WTC11 (cell line): ENCODE measurements around the gene ANKRD13D. TPM values are rescaled to one million over a fixed set of nuclear protein-coding genes. Genes with fewer than 3 reads are reported as not detected.

Experiments
- ATAC-seq: fragments of 200-7000 bp; cut with Tn5 transposase; 2 replicates; pipeline ENCODE4 v1.10.0; 2021; ENCODE audit warnings: mild to moderate bottlenecking, moderate library complexity
- CTCF ChIA-PET: fragments of 300-600 bp; sonication (Branson Sonifier 250); formaldehyde crosslinking; loops from one replicate; lab custom pipeline; 2021; ENCODE audit warnings: antibody characterized with exemption; lab: Charles Lee
- POLR2A ChIA-PET: fragments of 350-600 bp; sonication (Branson Sonifier 250); formaldehyde crosslinking; loops from one replicate; lab custom pipeline; 2021; ENCODE audit warnings: antibody characterized with exemption; lab: Charles Lee
- DNase-seq: peaks from one replicate; pipeline ENCODE4 v3.0.0; 2021; ENCODE audit warnings: low spot score
- H3K27ac Mint-ChIP-seq: 2 replicates; pipeline ENCODE4 v1.8.0; 2021; ENCODE audit warnings: mixed read lengths
- H3K27me3 Mint-ChIP-seq: 2 replicates; pipeline ENCODE4 v1.8.0; 2021; ENCODE audit warnings: low read depth, mild to moderate bottlenecking, moderate library complexity, mixed read lengths
- H3K36me3 Mint-ChIP-seq: 2 replicates; pipeline ENCODE4 v1.8.0; 2021; ENCODE audit warnings: mixed read lengths
- H3K4me1 Mint-ChIP-seq: 2 replicates; pipeline ENCODE4 v1.8.0; 2022; ENCODE audit warnings: mixed read lengths
- H3K4me3 Mint-ChIP-seq: 2 replicates; pipeline ENCODE4 v1.8.0; 2021; ENCODE audit warnings: mild to moderate bottlenecking, moderate library complexity, mixed read lengths
- H3K9me3 Mint-ChIP-seq: 2 replicates; pipeline ENCODE4 v1.8.0; 2021; ENCODE audit warnings: mixed read lengths
- ARID4B ChIP-seq: sonication (generic); formaldehyde crosslinking; IDR thresholded peaks from 2 replicates; pipeline ENCODE4 v1.8.0; 2023; ENCODE audit warnings: missing genetic modification reagents, mild to moderate bottlenecking, borderline replicate concordance
- ATF2 ChIP-seq: sonication (generic); formaldehyde crosslinking; IDR thresholded peaks from 2 replicates; pipeline ENCODE4 v1.8.1; 2022; ENCODE audit warnings: low read depth, missing genetic modification reagents, borderline replicate concordance
- CBFB ChIP-seq: sonication (generic); formaldehyde crosslinking; IDR thresholded peaks from 2 replicates; pipeline ENCODE4 v1.8.1; 2022; ENCODE audit warnings: mild to moderate bottlenecking, low read depth, missing genetic modification reagents
- CTCF ChIP-seq: fragments of 200-600 bp; IDR thresholded peaks from 2 replicates; pipeline ENCODE4 v1.8.0; 2022; ENCODE audit warnings: antibody characterized with exemption
- E2F1 ChIP-seq: sonication (generic); formaldehyde crosslinking; IDR thresholded peaks from 2 replicates; pipeline ENCODE4 v1.8.0; 2022; ENCODE audit warnings: mild to moderate bottlenecking, missing genetic modification reagents
- E2F5 ChIP-seq: sonication (generic); formaldehyde crosslinking; IDR thresholded peaks from 2 replicates; pipeline ENCODE4 v1.8.1; 2022; ENCODE audit warnings: mild to moderate bottlenecking, moderate library complexity, missing genetic modification reagents
- FOXJ3 ChIP-seq: sonication (generic); formaldehyde crosslinking; IDR thresholded peaks from 2 replicates; pipeline ENCODE4 v1.9.0; 2021; ENCODE audit warnings: missing genetic modification reagents, mild to moderate bottlenecking, borderline replicate concordance
- FOXK1 ChIP-seq: sonication (generic); formaldehyde crosslinking; IDR thresholded peaks from 2 replicates; pipeline ENCODE4 v1.8.0; 2022; ENCODE audit warnings: mild to moderate bottlenecking, moderate library complexity, missing genetic modification reagents
- FOXP4 ChIP-seq: sonication (generic); formaldehyde crosslinking; IDR thresholded peaks from 2 replicates; pipeline ENCODE4 v1.8.0; 2022; ENCODE audit warnings: mild to moderate bottlenecking, missing genetic modification reagents
- KAT7 ChIP-seq: sonication (generic); formaldehyde crosslinking; IDR thresholded peaks from 2 replicates; pipeline ENCODE4 v1.8.1; 2023; ENCODE audit warnings: missing genetic modification reagents, mild to moderate bottlenecking, borderline replicate concordance
- NR1H2 ChIP-seq: sonication (generic); formaldehyde crosslinking; IDR thresholded peaks from 2 replicates; pipeline ENCODE4 v1.9.0; 2021; ENCODE audit warnings: mild to moderate bottlenecking, moderate library complexity, missing genetic modification reagents
- PREB ChIP-seq: sonication (generic); formaldehyde crosslinking; IDR thresholded peaks from 2 replicates; pipeline ENCODE4 v1.8.1; 2022; ENCODE audit warnings: mild to moderate bottlenecking, missing genetic modification reagents, moderate library complexity, borderline replicate concordance
- SP1 ChIP-seq: sonication (generic); formaldehyde crosslinking; conservative IDR thresholded peaks from 2 replicates; pipeline ENCODE4 v1.8.1; 2022; ENCODE audit warnings: missing genetic modification reagents
- TP53 ChIP-seq: sonication (generic); formaldehyde crosslinking; IDR thresholded peaks from 2 replicates; pipeline ENCODE4 v1.8.1; 2023; ENCODE audit warnings: mild to moderate bottlenecking, missing genetic modification reagents
- ZNF263 ChIP-seq: sonication (generic); formaldehyde crosslinking; IDR thresholded peaks from 2 replicates; pipeline ENCODE4 v1.8.1; 2022; ENCODE audit warnings: low read depth, mild to moderate bottlenecking, moderate library complexity, missing genetic modification reagents
- ZNF396 ChIP-seq: fragments of 250-450 bp; sonication (Bioruptor Pico); IDR thresholded peaks from 2 replicates; pipeline ENCODE4 v1.8.0; 2021; ENCODE audit warnings: mild to moderate bottlenecking, moderate library complexity, borderline replicate concordance
- ZNF423 ChIP-seq: fragments of 250-450 bp; sonication (Bioruptor Pico); IDR thresholded peaks from 2 replicates; pipeline ENCODE4 v2.1.2; 2022; ENCODE audit warnings: mild to moderate bottlenecking, moderate library complexity
- ZSCAN18 ChIP-seq: fragments of 250-450 bp; sonication (Bioruptor Pico); IDR thresholded peaks from 2 replicates; pipeline ENCODE4 v2.1.2; 2022; ENCODE audit warnings: mild to moderate bottlenecking, moderate library complexity
- total RNA-seq: library from RNA; stranded (reverse); gene quantifications from 3 replicates; pipeline ENCODE4 v1.2.3, GENCODE V29; 2021

ANKRD13D gene
- total RNA-seq, 1 experiment from 2014 or later = 55.5 TPM

- CTCF ChIA-PET = interaction anchor here (0.8 to 2.8 kb wide), 7 partner anchors 21 to 241 kb away, joined by 3 to 18 read pairs (median 3); partner anchors contain the start of gene ANKRD13D
- POLR2A ChIA-PET = no interaction called here
- no peak for TF ChIP-seq TP53 (CRISPR knock-in tag)
- TF ChIP-seq ATF2 (CRISPR knock-in tag) = no peak
- no peak for TF ChIP-seq ARID4B (CRISPR knock-in tag)
- no peak for TF ChIP-seq KAT7 (CRISPR knock-in tag)
- TF ChIP-seq E2F1 (CRISPR knock-in tag) = no peak
- TF ChIP-seq ZNF263 (CRISPR knock-in tag) = no peak
- TF ChIP-seq PREB (CRISPR knock-in tag) = no peak
- TF ChIP-seq FOXJ3 = no peak
- no peak for TF ChIP-seq SP1 (CRISPR knock-in tag)
- no peak for TF ChIP-seq E2F5 (CRISPR knock-in tag)
- TF ChIP-seq ZSCAN18 (CRISPR knock-in tag) = no peak
- TF ChIP-seq CTCF = no peak
- TF ChIP-seq CBFB (CRISPR knock-in tag) = no peak
- TF ChIP-seq ZNF396 (CRISPR knock-in tag) = no peak
- TF ChIP-seq FOXP4 = no peak
- TF ChIP-seq ZNF423 = no peak
- no peak for TF ChIP-seq FOXK1 (CRISPR knock-in tag)
- no peak for TF ChIP-seq NR1H2 (CRISPR knock-in tag)
- Mint-ChIP-seq H3K36me3 (no peaks in the 10 kb centered on the region), H3K4me3 (no peak overlapping the region), H3K9me3 (no peaks in the 10 kb centered on the region), H3K27ac (no peak overlapping the region), H3K27me3 (peaks cover 20% of the 10 kb centered on the region), H3K4me1 (peaks cover 2% of the 10 kb centered on the region)
- DNase-seq (no peak), ATAC-seq (no peak)
Observed at GRCh38 chr11:67323526-67323925, 34.4 kb downstream of the ANKRD13D start.
